Measurements from ENCODE around the gene WDR37. TPM values are rescaled to one million over a fixed set of nuclear protein-coding genes. Genes with fewer than 3 reads are reported as not detected.
"Not testable (repeated sequence)": the region's sequence is repeated elsewhere in the genome, so short reads cannot be mapped to it uniquely, and the experiment has no call there.

Gene WDR37
- 10 to 100 TPM; 24.9 to 27.0 TPM for total RNA-seq

- peak within 1 kb of the TSS; percentile 97 for H3K4me3 Mint-ChIP-seq
- ChIA-PET CTCF (interaction anchor here (1.6 kb wide), 1 partner anchor 11 kb away, joined by 5 read pairs; no protein-coding TSS in a partner anchor), POLR2A (interaction anchor here (0.7 to 2.1 kb wide), 6 partner anchors 7 to 126 kb away, joined by 3 to 23 read pairs (median 4); partner anchors contain the start of genes GTPBP4, IDI1 and LARP4B)
- peaks cover 78% of the 10 kb centered on the region for H3K4me1 Mint-ChIP-seq (ENCODE audit: low read depth)
- peaks cover 58% of the 10 kb centered on the region for H3K36me3 Mint-ChIP-seq (ENCODE audit: low read depth)
- DNase-seq (peak; percentile 91), ATAC-seq (peak; percentile 90)
- H3K27ac Mint-ChIP-seq = peak within 1 kb of the TSS; percentile 97
- H3K27me3 Mint-ChIP-seq (ENCODE audit: low read depth) = no peaks in the 10 kb centered on the region
- H3K9me3 Mint-ChIP-seq (ENCODE audit: insufficient read depth) = no peaks in the 10 kb centered on the region
Measured at GRCh38 chr10:1056326-1057105, at the start of gene WDR37. Gene WDR37 (plus strand): TSS chr10:1056385. CDS start chr10:1072156, 15,771 bp downstream.

- ChIA-PET POLR2A (no interaction called here), CTCF (no interaction called here)
- H3K9me3 Mint-ChIP-seq (ENCODE audit: insufficient read depth) = peaks cover 5% of the 10 kb centered on the region
Measured at GRCh38 chr10:1006573-1006972, 49.6 kb upstream of the WDR37 start.

DNA sequence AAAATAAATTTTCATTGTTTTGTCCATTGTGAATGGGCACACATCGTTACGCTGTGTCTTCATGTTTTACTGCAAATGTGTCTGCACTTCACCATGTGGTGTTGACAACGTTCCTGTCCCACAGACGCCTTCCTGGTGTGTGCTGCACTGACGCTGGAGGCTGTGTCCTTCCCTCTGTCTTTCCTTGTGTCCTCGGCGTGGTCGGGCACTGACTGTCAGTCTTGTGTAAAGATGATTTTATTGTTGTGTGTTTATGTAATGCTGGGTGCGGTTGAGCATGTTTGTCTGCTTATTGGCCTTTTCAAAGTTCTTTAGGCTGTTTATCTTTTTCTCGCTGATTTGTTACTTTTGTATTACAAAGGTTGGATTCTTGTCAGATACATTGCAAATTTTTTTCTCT lies 48.6 kb upstream of the WDR37 start:
- DNase-seq = no peak
- no peak overlapping the region for H3K4me3 Mint-ChIP-seq
- ChIA-PET POLR2A (no interaction called here), CTCF (no interaction called here)
- H3K9me3 Mint-ChIP-seq (ENCODE audit: insufficient read depth) = peaks cover under 1% of the 10 kb centered on the region
- no peak overlapping the region for H3K27ac Mint-ChIP-seq
- ATAC-seq = no peak
- no peaks in the 10 kb centered on the region for H3K4me1 Mint-ChIP-seq (ENCODE audit: low read depth)
- H3K27me3 Mint-ChIP-seq (ENCODE audit: low read depth) = no peaks in the 10 kb centered on the region
- peaks cover 80% of the 10 kb centered on the region for H3K36me3 Mint-ChIP-seq (ENCODE audit: low read depth)

More at GRCh38 chr10:1006573-1006972, 49.6 kb upstream of the WDR37 start:
- ATAC-seq (no peak), DNase-seq (no peak)
- H3K36me3 Mint-ChIP-seq (ENCODE audit: low read depth) = peaks cover 79% of the 10 kb centered on the region
- H3K27ac Mint-ChIP-seq = no peak overlapping the region
- no peaks in the 10 kb centered on the region for H3K27me3 Mint-ChIP-seq (ENCODE audit: low read depth)
- H3K4me1 Mint-ChIP-seq (ENCODE audit: low read depth) = peaks cover under 1% of the 10 kb centered on the region
- no peak overlapping the region for H3K4me3 Mint-ChIP-seq

DNA sequence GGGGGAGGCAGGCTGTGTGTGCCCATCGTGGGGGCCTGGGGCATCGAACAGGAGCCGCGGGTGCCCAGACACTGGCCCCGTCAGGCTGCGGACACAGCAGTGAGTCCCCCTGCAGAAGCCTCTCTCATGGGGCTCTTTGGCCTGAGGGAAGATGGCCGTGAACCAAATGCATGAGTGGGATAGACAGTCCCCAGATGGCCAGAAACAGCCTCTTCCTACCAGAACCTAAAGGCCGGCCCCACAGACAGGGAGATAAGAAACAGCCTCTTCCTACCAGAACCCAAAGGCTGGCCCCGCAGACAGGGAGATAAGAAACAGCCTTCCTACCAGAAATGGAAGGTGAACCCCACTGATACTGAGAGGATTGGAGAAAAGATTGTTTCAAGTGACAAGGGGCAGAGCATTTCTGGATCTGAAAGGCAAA lies 47.1 kb upstream of the WDR37 start:
- Mint-ChIP-seq H3K4me3 (no peak overlapping the region), H3K27ac (no peak overlapping the region), H3K36me3 (ENCODE audit: low read depth) (peaks cover 75% of the 10 kb centered on the region), H3K9me3 (ENCODE audit: insufficient read depth) (no peaks in the 10 kb centered on the region), H3K27me3 (ENCODE audit: low read depth) (no peaks in the 10 kb centered on the region), H3K4me1 (ENCODE audit: low read depth) (no peaks in the 10 kb centered on the region)
- DNase-seq = no peak
- ChIA-PET CTCF (no interaction called here), POLR2A (no interaction called here)
- no peak for ATAC-seq

- POLR2A ChIA-PET; H3K9me3 Mint-ChIP-seq (ENCODE audit: insufficient read depth); DNase-seq; H3K27ac Mint-ChIP-seq; H3K27me3 Mint-ChIP-seq (ENCODE audit: low read depth); H3K4me3 Mint-ChIP-seq; ATAC-seq; H3K4me1 Mint-ChIP-seq (ENCODE audit: low read depth); CTCF ChIA-PET: not testable (repeated sequence)
- peaks cover 77% of the 10 kb centered on the region for H3K36me3 Mint-ChIP-seq (ENCODE audit: low read depth)
Measured at GRCh38 chr10:1009947-1010346, 46.2 kb upstream of the WDR37 start.

GRCh38 chr10:1010703-1011102 lies 45.5 kb upstream of the WDR37 start:
- DNase-seq (no peak), ATAC-seq (no peak)
- H3K27me3 Mint-ChIP-seq (ENCODE audit: low read depth) = no peaks in the 10 kb centered on the region
- ChIA-PET CTCF (no interaction called here), POLR2A (no interaction called here)
- peaks cover 73% of the 10 kb centered on the region for H3K36me3 Mint-ChIP-seq (ENCODE audit: low read depth)
- H3K4me3 Mint-ChIP-seq = no peak overlapping the region
- no peaks in the 10 kb centered on the region for H3K9me3 Mint-ChIP-seq (ENCODE audit: insufficient read depth)
- H3K27ac Mint-ChIP-seq = no peak overlapping the region
- no peaks in the 10 kb centered on the region for H3K4me1 Mint-ChIP-seq (ENCODE audit: low read depth)

DNA sequence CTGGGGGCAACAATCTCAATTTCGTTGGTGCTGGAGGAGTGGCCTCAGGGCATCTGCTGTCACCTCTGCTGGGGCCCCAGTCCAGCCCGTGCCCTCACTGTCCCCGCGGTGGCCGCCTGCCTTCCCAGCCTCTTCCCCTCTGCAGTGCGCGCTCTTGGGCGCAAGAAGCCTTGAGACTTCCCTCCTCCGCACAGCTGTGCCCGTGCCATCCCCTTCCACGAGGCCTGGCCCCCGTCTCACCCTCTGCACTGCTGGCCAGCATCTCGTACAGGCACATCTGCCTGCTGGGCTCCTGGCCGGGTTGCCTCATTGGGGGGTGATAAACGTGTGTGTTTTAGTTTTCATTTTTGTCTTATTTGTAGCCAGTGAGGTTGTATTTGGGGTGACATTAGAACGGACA lies 44.5 kb upstream of the WDR37 start:
- POLR2A ChIA-PET = no interaction called here
- no peak overlapping the region for H3K4me3 Mint-ChIP-seq
- no peak for DNase-seq
- no peak overlapping the region for H3K27ac Mint-ChIP-seq
- ATAC-seq = no peak
- peaks cover 71% of the 10 kb centered on the region for H3K36me3 Mint-ChIP-seq (ENCODE audit: low read depth)
- CTCF ChIA-PET = no interaction called here
- no peaks in the 10 kb centered on the region for H3K4me1 Mint-ChIP-seq (ENCODE audit: low read depth)
- H3K9me3 Mint-ChIP-seq (ENCODE audit: insufficient read depth) = no peaks in the 10 kb centered on the region
- H3K27me3 Mint-ChIP-seq (ENCODE audit: low read depth) = no peaks in the 10 kb centered on the region

- no peaks in the 10 kb centered on the region for H3K27me3 Mint-ChIP-seq (ENCODE audit: low read depth)
- no peaks in the 10 kb centered on the region for H3K4me1 Mint-ChIP-seq (ENCODE audit: low read depth)
- no peak for ATAC-seq
- no peak overlapping the region for H3K27ac Mint-ChIP-seq
- no peak overlapping the region for H3K4me3 Mint-ChIP-seq
- peaks cover 71% of the 10 kb centered on the region for H3K36me3 Mint-ChIP-seq (ENCODE audit: low read depth)
- CTCF ChIA-PET = no interaction called here
- no peak for DNase-seq
- H3K9me3 Mint-ChIP-seq (ENCODE audit: insufficient read depth) = no peaks in the 10 kb centered on the region
- POLR2A ChIA-PET = no interaction called here
Measured at GRCh38 chr10:1015688-1016087, 40.5 kb upstream of the WDR37 start.

- ChIA-PET CTCF (no interaction called here), POLR2A (interaction anchor here (1.2 kb wide), 1 partner anchor 10 kb away, joined by 3 read pairs; no protein-coding TSS in a partner anchor)
- peaks cover 43% of the 10 kb centered on the region for H3K36me3 Mint-ChIP-seq (ENCODE audit: low read depth)
- DNase-seq (no peak), ATAC-seq (no peak)
- H3K9me3 Mint-ChIP-seq (ENCODE audit: insufficient read depth) = no peaks in the 10 kb centered on the region
- H3K4me1 Mint-ChIP-seq (ENCODE audit: low read depth) = no peaks in the 10 kb centered on the region
- no peaks in the 10 kb centered on the region for H3K27me3 Mint-ChIP-seq (ENCODE audit: low read depth)
- no peak overlapping the region for H3K27ac Mint-ChIP-seq
- no peak overlapping the region for H3K4me3 Mint-ChIP-seq
Measured at GRCh38 chr10:1019362-1019761, 36.8 kb upstream of the WDR37 start.

- ChIA-PET POLR2A (interaction anchor here (1.2 kb wide), 1 partner anchor 33 kb away, joined by 4 read pairs; the partner anchor contains the start of gene GTPBP4), CTCF (no interaction called here)
- H3K4me1 Mint-ChIP-seq (ENCODE audit: low read depth) = no peaks in the 10 kb centered on the region
- no peak overlapping the region for H3K4me3 Mint-ChIP-seq
- H3K27me3 Mint-ChIP-seq (ENCODE audit: low read depth) = no peaks in the 10 kb centered on the region
- H3K27ac Mint-ChIP-seq = no peak overlapping the region
- ATAC-seq (no peak), DNase-seq (no peak)
- peaks cover 38% of the 10 kb centered on the region for H3K36me3 Mint-ChIP-seq (ENCODE audit: low read depth)
- H3K9me3 Mint-ChIP-seq (ENCODE audit: insufficient read depth) = no peaks in the 10 kb centered on the region
Measured at GRCh38 chr10:1020460-1020859, 35.7 kb upstream of the WDR37 start.

- ChIA-PET POLR2A (interaction anchor here (1.2 kb wide), 1 partner anchor 33 kb away, joined by 4 read pairs; the partner anchor contains the start of gene GTPBP4), CTCF (no interaction called here)
- H3K27ac Mint-ChIP-seq = no peak overlapping the region
- no peaks in the 10 kb centered on the region for H3K9me3 Mint-ChIP-seq (ENCODE audit: insufficient read depth)
- H3K36me3 Mint-ChIP-seq (ENCODE audit: low read depth) = peaks cover 34% of the 10 kb centered on the region
- ATAC-seq (no peak), DNase-seq (no peak)
- no peak overlapping the region for H3K4me3 Mint-ChIP-seq
- H3K4me1 Mint-ChIP-seq (ENCODE audit: low read depth) = no peaks in the 10 kb centered on the region
- H3K27me3 Mint-ChIP-seq (ENCODE audit: low read depth) = no peaks in the 10 kb centered on the region
Measured at GRCh38 chr10:1020958-1021357, 35.2 kb upstream of the WDR37 start.

DNA sequence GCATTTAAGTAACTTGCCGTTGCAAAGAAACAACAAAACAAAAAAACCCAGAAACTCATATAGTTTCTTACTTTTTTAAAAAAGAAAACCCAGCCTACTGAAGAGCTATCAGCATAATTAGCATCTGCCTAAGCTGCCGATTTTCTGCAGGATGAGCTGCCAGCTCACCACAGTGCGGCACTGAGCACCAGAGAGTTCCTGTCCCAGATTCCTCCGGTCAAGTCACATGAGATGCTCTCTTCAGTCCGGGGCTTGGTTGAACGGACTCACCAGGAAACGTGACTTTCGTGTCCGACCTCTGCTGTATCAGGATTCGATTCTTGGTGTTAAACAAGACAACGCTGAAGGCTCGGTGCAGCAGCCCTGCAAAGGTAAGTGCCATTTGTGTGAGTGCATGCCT lies 33.8 kb upstream of the WDR37 start:
- peaks cover 22% of the 10 kb centered on the region for H3K36me3 Mint-ChIP-seq (ENCODE audit: low read depth)
- DNase-seq (no peak), ATAC-seq (no peak)
- no peaks in the 10 kb centered on the region for H3K9me3 Mint-ChIP-seq (ENCODE audit: insufficient read depth)
- no peak overlapping the region for H3K4me3 Mint-ChIP-seq
- ChIA-PET CTCF (no interaction called here), POLR2A (no interaction called here)
- H3K27me3 Mint-ChIP-seq (ENCODE audit: low read depth) = no peaks in the 10 kb centered on the region
- H3K27ac Mint-ChIP-seq = no peak overlapping the region
- H3K4me1 Mint-ChIP-seq (ENCODE audit: low read depth) = no peaks in the 10 kb centered on the region
